Fibroblast of skin of left quadriceps (primary cell): ENCODE results near the gene CYP11A1.

Source experiments
- DNase-seq, 2 experiments: peaks; one replicate each; pipeline ENCODE4 v3.0.0-alpha.2; 2013; ENCODE audit warnings: low read depth in 2 of 2

CYP11A1 gene

GRCh38 chr15:74347757-74348250 lies 19.6 kb downstream of the CYP11A1 start:
- DNase-seq, result no peak

GRCh38 chr15:74345051-74345450 lies 22.4 kb downstream of the CYP11A1 start:
- no peak for DNase-seq

GRCh38 chr15:74343797-74344127 lies 23.7 kb downstream of the CYP11A1 start:
- DNase-seq, result no peak

DNA sequence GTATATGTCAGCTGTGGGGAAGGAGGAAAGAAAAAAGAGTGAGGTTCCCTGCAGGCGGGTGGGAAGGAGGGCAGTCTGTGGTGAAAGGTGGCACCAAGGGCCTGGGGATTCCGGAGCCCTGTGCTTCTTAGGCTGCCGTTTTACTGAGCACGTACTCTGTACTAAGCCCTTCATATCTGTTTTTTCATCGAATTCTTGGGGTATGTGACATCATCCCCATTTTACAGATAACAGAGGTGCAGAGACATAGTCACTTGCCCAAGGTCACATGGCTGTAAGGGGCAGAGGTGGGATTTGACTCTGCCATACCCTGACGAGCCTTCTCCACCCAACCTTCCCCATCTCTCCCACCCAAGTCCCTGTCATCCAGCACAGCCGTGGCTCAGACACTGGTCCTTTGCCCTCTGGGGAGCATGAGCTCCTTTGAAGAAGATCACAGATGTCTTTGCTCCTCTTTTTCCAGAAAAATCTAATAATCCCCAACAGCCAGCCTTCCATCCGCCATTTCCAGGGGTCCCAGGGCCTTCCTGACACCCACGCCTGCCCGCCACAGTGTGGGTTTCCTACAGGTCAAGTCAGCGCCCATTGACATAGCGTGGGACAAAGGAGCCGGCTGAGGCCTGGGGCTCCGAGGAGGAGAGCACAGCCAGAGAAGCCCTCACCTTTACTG lies 24.2 kb downstream of the CYP11A1 start:
- no peak for DNase-seq

DNA sequence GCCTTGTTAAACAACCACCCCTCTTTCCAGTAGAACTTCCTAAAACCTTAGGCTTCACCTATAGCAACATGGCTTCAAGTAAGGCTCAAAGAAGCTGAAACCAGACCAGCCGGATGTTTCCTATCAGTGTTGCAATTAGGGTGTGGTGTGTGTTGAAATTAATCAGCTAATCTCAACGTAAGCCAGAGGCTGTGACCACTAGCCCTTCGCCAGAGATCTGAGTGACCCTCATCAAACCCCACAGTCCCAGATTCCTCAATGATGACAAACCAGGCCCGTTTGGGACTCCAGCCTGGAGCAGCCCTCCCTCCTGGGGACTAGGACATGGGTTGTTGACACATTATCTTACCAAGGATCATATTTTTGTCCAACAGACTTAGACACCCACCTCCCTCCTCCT lies 27.3 kb downstream of the CYP11A1 start:
- DNase-seq, result no peak

GRCh38 chr15:74339371-74339770 lies 28.1 kb downstream of the CYP11A1 start:
- DNase-seq, result no peak

GRCh38 chr15:74338676-74339075 lies 28.8 kb downstream of the CYP11A1 start:
- no peak for DNase-seq

GRCh38 chr15:74337607-74338211 lies 29.7 kb downstream of the CYP11A1 start:
- no peak for DNase-seq

GRCh38 chr15:74337146-74337545 lies 30.3 kb downstream of the CYP11A1 start:
- DNase-seq, result no peak

DNA sequence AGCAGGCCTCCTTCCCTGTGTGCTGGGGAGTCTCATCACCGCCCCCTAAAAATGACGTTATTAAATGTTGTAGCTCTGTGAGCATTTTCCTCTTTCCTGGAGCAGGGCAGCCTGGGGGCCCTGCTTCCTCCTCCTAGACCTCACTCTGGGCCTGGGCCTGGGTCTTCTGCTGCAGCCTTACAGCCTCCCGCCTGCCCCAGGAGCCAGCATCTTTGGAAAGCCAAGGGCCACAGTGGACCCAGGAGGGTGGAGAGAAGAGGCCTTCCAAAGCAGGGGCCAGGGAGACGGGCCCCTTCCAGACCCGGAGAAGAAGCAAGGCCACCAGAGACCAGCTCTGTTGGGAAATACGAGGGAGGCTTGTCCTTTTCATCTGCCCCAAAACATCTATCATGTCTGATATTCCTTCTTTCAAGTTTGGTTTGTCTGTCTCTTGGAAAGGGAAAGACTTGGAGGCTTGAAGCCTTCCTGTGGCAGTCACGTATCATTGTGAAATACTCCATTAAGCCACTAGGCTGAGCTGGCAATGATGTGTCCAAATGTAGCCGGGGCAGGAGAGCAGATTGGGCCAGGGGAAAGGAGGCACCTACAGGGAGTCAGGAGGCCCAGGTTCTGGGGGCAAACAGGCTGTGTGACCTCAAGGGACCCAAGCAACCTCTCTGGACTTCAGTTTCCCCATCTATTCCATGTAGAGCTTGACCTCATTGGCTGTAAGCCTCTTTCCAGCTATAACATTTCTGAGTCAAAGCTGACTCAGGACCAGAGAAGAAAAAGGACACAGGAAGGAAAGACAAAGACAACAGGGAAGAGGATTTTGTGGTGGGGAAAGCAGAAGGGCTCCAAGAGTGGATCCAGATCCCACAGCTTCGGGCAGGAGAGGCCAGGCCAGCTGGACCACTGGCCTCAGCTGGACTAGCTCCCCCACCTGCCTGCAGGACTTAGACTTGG lies 31.1 kb downstream of the CYP11A1 start:
- no peak for DNase-seq

- DNase-seq, result no peak
Measured at GRCh38 chr15:74335396-74335795, 32.0 kb downstream of the CYP11A1 start.

- no peak for DNase-seq
Measured at GRCh38 chr15:74334127-74334526, 33.3 kb downstream of the CYP11A1 start.

GRCh38 chr15:74333662-74334061 lies 33.8 kb downstream of the CYP11A1 start:
- DNase-seq, result no peak

GRCh38 chr15:74333093-74333492 lies 34.4 kb downstream of the CYP11A1 start:
- no peak for DNase-seq

GRCh38 chr15:74332611-74333010 lies 34.8 kb downstream of the CYP11A1 start:
- DNase-seq, result no peak

- no peak for DNase-seq
Measured at GRCh38 chr15:74332011-74332410, 35.4 kb downstream of the CYP11A1 start.

- no peak for DNase-seq
Measured at GRCh38 chr15:74330861-74331408, 36.5 kb downstream of the CYP11A1 start.

GRCh38 chr15:74328331-74329056 lies 39.0 kb downstream of the CYP11A1 start:
- DNase-seq, result no peak

DNA sequence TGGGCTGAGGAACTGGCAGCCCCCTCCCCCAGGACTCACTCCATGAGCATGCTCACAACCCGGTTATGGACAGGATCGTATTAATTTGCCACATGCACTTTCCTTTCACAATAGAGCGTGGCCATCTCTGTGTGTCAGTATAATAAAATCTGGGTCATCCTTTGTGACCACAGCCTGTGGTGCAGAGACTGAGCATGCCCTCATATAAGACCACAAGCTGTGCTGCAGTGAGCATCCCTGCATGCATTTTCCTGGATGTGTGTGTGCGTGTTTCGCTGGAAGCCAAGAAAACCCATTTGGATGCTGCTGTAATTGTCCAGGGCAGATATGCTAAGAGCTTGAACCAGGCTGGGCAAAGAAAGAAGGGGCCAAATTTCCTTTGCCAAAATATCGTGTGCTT lies 39.7 kb downstream of the CYP11A1 start:
- DNase-seq, result no peak

DNA sequence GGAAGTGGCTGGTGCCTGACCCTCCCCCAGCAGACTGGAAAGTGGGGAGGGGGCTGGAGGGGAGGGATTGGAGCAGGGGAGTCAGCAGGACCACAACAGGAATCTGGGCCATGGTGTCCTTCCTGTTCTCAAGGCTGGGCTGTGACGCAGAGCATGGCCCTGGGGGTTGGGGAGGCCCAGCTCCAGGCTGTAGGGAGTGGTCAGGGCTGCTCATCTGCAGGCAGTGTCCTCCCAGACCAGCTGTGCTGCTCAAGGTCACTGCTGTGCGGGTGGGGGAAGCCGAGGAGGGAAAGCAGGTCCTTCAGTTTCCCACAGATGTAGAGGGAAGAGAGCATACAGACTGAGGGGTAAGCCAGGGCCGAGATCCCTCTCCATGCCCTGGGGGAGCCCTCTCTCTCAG lies 40.7 kb downstream of the CYP11A1 start:
- DNase-seq, result no peak

DNA sequence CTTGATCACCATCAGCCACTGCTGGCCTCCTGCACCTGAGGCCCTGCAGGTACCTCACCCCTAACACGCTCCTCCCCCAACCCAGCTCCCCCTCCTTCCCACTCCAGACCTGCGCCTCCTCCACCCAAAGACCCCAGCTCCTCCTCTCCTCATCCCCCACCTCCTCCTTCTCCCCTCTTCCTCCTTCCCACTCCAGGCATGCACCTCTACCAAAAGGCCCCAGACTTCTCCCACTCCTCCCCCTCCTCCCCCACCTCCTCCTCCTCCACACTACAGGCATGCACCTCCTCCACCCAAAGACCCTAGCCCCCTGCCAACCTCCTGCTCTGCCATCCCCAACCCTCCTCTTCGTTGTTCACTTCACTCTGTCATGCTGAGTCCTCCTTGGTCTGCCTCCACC lies 42.7 kb downstream of the CYP11A1 start:
- no peak for DNase-seq
